ENCODE measurements around the gene IGFBP6. TPM values are rescaled to one million over a fixed set of nuclear protein-coding genes. Genes with fewer than 3 reads are reported as not detected.

Gene IGFBP6
- total RNA-seq, 3 donors from 2014 or later, result 10.0 to 93.4 (median 27.1) TPM

DNA sequence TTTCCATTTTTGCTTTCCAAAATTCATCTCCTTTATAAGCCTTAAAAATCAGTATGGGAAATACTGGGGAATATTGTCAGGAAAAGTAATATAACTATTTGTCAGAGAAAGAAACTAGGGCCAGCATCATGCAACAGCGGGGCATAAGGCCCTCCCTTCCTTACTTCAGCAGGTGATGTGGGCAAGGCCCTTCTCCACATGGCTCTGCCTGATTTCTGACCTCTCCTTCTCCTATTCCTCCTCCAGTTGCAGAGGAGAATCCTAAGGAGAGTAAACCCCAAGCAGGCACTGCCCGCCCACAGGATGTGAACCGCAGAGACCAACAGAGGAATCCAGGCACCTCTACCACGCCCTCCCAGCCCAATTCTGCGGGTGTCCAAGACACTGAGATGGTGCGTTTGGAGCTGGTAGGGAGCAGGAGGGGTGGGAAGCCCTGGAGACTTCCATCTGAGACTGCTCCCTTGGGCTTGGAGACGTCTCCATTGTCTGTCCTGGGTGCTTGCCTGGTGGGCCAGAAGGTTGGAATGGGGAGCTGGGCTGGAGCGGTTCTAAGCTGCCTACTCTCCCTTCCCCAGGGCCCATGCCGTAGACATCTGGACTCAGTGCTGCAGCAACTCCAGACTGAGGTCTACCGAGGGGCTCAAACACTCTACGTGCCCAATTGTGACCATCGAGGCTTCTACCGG lies 3.1 kb downstream of the IGFBP6 start:
- H3K4me1 ChIP-seq (ENCODE audit: low read depth), result peaks cover 17% of the 10 kb centered on the region
- no peak overlapping the region for H3K4me3 ChIP-seq
- intact Hi-C loops (cut with DNase I, micrococcal nuclease), result loop anchor here in 1 of 2 donors (5.0 kb wide), 1 partner anchor 33 kb away; no protein-coding TSS in a partner anchor
- no peaks in the 10 kb centered on the region for H3K36me3 ChIP-seq (ENCODE audit: low read depth)
- ATAC-seq (no peak), DNase-seq (no peak)
- TF ChIP-seq, protein P1, sequence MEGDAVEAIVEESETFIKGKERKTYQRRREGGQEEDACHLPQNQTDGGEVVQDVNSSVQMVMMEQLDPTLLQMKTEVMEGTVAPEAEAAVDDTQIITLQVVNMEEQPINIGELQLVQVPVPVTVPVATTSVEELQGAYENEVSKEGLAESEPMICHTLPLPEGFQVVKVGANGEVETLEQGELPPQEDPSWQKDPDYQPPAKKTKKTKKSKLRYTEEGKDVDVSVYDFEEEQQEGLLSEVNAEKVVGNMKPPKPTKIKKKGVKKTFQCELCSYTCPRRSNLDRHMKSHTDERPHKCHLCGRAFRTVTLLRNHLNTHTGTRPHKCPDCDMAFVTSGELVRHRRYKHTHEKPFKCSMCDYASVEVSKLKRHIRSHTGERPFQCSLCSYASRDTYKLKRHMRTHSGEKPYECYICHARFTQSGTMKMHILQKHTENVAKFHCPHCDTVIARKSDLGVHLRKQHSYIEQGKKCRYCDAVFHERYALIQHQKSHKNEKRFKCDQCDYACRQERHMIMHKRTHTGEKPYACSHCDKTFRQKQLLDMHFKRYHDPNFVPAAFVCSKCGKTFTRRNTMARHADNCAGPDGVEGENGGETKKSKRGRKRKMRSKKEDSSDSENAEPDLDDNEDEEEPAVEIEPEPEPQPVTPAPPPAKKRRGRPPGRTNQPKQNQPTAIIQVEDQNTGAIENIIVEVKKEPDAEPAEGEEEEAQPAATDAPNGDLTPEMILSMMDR (IDR thresholded peaks at IDR 0.05), result no peak
- no peaks in the 10 kb centered on the region for H3K9me3 ChIP-seq

DNA sequence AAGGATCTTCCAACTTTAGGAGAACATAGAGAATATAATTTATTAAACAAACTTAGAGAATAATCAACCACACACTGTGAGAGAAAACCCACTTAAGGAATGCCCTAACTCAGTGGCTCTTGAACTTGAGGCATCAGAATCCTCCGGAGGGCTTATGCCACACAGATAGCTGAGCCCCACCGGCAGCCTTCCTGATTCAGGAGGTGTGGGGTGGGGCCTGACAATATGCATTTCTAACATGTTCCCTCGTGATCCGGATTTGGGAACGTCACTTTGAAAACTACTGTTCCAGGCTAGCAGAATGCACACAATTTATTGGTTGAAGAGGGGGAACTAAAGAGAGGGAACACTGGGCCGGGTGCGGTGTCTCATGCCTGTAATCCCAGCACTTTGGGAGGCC lies 3.8 kb downstream of the IGFBP6 start:
- TF ChIP-seq, protein P1 (IDR thresholded peaks at IDR 0.05), result no peak
- Histone ChIP-seq H3K9me3 (no peaks in the 10 kb centered on the region), H3K36me3 (ENCODE audit: low read depth) (no peaks in the 10 kb centered on the region), H3K4me1 (ENCODE audit: low read depth) (peaks cover 17% of the 10 kb centered on the region), H3K4me3 (no peak overlapping the region)
- DNase-seq (no peak), ATAC-seq (no peak)
- intact Hi-C loops (cut with DNase I, micrococcal nuclease), result loop anchor here in 1 of 2 donors (5.0 kb wide), 1 partner anchor 34 kb away; no protein-coding TSS in a partner anchor

DNA sequence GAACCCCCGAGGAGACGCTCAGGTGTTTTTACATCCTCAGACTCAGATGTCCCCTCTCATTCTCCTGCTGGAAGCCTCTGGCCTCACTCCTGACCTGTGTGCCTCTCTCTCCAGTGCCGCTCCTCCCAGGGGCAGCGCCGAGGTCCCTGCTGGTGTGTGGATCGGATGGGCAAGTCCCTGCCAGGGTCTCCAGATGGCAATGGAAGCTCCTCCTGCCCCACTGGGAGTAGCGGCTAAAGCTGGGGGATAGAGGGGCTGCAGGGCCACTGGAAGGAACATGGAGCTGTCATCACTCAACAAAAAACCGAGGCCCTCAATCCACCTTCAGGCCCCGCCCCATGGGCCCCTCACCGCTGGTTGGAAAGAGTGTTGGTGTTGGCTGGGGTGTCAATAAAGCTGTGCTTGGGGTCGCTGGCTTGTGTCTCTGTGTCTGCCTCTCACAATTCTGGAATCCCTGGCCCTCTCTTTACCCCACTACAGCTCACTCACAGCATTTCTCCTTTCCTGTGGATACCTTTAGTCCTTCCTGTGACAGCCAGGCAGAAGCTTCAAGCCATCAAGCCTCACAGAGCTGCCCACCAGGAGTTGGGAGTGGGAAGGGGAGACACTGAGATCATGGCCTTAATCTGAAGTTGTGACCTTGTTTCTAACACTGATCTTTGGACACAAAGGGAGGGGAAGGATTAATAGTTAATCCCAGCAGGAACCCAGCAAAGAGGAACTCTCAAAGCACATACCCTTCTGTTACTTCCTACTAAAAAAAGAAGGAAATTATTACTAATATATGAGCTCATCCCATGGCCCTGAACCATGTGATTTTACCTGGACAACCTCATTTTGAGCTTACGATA lies 4.7 kb downstream of the IGFBP6 start:
- DNase-seq, result no peak
- no peak for ATAC-seq
- intact Hi-C loops (cut with DNase I, micrococcal nuclease), result loop anchor here in 1 of 2 donors (5.0 kb wide), 1 partner anchor 35 kb away; no protein-coding TSS in a partner anchor
- H3K4me1 ChIP-seq (ENCODE audit: low read depth), result peaks cover 15% of the 10 kb centered on the region
- no peaks in the 10 kb centered on the region for H3K36me3 ChIP-seq (ENCODE audit: low read depth)
- H3K9me3 ChIP-seq, result no peaks in the 10 kb centered on the region
- H3K4me3 ChIP-seq, result no peak overlapping the region
- TF ChIP-seq, protein P1 (IDR thresholded peaks at IDR 0.05), result no peak

DNA sequence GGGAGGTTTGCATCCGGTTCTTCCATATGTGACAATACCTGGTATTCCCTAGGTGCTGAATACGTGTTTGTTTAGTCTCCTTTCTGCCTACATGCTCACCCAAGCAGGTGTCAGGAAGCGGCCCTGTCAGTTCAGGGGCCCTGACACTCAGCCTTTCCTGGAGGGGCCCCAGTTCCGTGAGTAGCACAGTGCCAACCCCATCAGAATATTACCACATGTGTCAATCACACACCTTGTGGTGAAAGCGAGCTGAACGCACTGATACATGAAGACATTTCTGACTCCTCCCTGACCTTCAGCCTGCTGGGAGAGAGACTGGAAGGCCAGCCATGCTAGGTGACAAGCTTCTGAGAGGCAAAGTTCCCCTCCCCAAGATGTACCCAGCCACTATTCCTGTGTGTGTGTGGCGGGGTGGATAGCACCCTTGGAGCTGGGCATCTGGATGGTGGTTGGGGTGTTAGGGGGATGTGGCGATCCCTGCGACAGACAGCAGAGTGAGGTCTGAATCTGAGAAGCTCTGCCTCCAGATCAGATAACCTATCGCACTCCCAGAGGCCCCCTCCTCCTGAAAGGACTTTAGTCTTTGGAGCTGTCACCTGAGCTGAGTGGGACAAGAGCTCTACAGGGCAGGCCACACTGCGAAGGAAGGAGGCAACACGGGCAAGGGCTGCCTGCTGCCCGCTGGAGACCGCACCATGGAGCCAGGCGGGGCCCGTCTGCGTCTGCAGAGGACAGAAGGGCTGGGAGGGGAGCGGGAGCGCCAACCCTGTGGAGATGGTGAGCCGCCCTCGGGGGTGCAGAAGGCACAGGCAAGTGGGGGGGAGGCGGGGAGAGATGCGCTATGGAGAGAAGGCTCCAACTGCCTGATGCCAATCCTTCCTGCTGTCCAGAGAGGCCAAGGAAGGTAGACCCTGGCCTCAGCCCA lies 5.7 kb downstream of the IGFBP6 start, which contains the start of gene SOAT2:
SOAT2 (plus strand) TSS at position 604 of the 925 bp plus-strand sequence; CDS start at position 696, 92 bp downstream.
- Histone ChIP-seq H3K36me3 (ENCODE audit: low read depth) (no peaks in the 10 kb centered on the region), H3K9me3 (no peaks in the 10 kb centered on the region), H3K4me3 (no peak within 1 kb of the TSS), H3K4me1 (ENCODE audit: low read depth) (peaks cover 6% of the 10 kb centered on the region)
- ATAC-seq (peak; percentile 50), DNase-seq (no peak)
- TF ChIP-seq, protein P1 (IDR thresholded peaks at IDR 0.05), result no peak
- intact Hi-C loops (cut with DNase I, micrococcal nuclease), result loop anchor here in 1 of 2 donors (5.0 kb wide), 1 partner anchor 36 kb away; no protein-coding TSS in a partner anchor

DNA sequence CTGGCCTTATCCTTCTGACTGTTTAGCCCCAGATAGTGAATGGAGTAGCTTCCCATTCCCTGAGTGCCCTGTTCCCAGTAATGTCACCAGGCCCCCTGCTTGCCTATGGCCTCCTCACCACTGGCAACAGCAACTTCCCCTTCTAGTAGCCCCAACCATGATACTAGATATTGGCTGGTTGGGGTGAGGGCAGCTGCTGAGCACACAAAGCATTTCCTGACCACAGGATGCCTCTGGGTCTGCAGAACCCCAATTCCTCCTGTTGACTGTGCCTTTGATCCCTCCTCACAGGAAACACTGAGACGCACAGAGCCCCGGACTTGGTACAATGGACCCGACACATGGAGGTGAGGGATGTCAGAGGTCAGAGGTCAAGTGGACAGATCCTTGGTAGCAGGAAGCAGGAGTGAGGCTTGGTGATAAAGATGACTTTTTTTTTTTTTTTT lies 6.4 kb downstream of the IGFBP6 start:
- Histone ChIP-seq H3K4me3 (no peak overlapping the region), H3K4me1 (ENCODE audit: low read depth) (peaks cover 6% of the 10 kb centered on the region), H3K9me3 (no peaks in the 10 kb centered on the region), H3K36me3 (ENCODE audit: low read depth) (no peaks in the 10 kb centered on the region)
- ATAC-seq (peak; percentile 43), DNase-seq (no peak)
- intact Hi-C loops (cut with DNase I, micrococcal nuclease), result loop anchor here in 1 of 2 donors (5.0 kb wide), 1 partner anchor 37 kb away; no protein-coding TSS in a partner anchor
- TF ChIP-seq, protein P1 (IDR thresholded peaks at IDR 0.05), result no peak
